Mesenchymal stem cell (in vitro differentiated cells and primary cell): Measurements from ENCODE around the gene ZNF236.
"Not testable (repeated sequence)": the region's sequence is repeated elsewhere in the genome, so short reads cannot be mapped to it uniquely, and the experiment has no call there.

Experiments used
- DNase-seq: peaks from one replicate; pipeline ENCODE4 v3.0.0-alpha.2; 2013
- H2AFZ ChIP-seq: one replicate; pipeline ENCODE4 v1.6.1; 2013; ENCODE audit warnings: low read depth, mild to moderate bottlenecking, control low read depth, inconsistent platforms, low read length, moderate library complexity
- H2AK5ac ChIP-seq: 2 replicates; pipeline ENCODE4 v1.6.1; 2013; ENCODE audit warnings: low read length, moderate library complexity, mild to moderate bottlenecking, inconsistent platforms; ENCODE audit not compliant: severe bottlenecking
- H2BK120ac ChIP-seq: one replicate; pipeline ENCODE4 v1.6.1; 2013; ENCODE audit warnings: low read depth, mild to moderate bottlenecking, inconsistent platforms, low read length, moderate library complexity
- H2BK12ac ChIP-seq, 2 experiments: one replicate each; pipeline ENCODE4 v1.6.1; 2013; ENCODE audit warnings: inconsistent platforms in 2 of 2, low read length in 2 of 2, mild to moderate bottlenecking in 2 of 2, moderate library complexity in 2 of 2, control low read depth in 1 of 2
- H2BK15ac ChIP-seq: one replicate; pipeline ENCODE4 v1.6.1; 2013; ENCODE audit warnings: mild to moderate bottlenecking, low read depth, inconsistent platforms; ENCODE audit not compliant: poor library complexity, severe bottlenecking
- H2BK5ac ChIP-seq: 2 replicates; pipeline ENCODE4 v1.6.1; 2013; ENCODE audit warnings: low read depth, mild to moderate bottlenecking, low read length, control low read depth, inconsistent platforms; ENCODE audit not compliant: poor library complexity, severe bottlenecking
- H3K14ac ChIP-seq, 2 experiments: one replicate each; pipeline ENCODE4 v1.6.1; 2013; ENCODE audit warnings: inconsistent platforms in 2 of 2, low read length in 2 of 2, control low read depth in 1 of 2, mild to moderate bottlenecking in 1 of 2, moderate library complexity in 1 of 2
- H3K18ac ChIP-seq, 2 experiments: one replicate each; pipeline ENCODE4 v1.6.1; 2013; ENCODE audit warnings: inconsistent platforms in 2 of 2, low read length in 2 of 2, control low read depth in 1 of 2, low read depth in 1 of 2, mild to moderate bottlenecking in 1 of 2
- H3K23ac ChIP-seq, 2 experiments: one replicate each; pipeline ENCODE4 v1.6.1; 2013; ENCODE audit warnings: inconsistent platforms in 2 of 2, low read length in 2 of 2, mild to moderate bottlenecking in 2 of 2, moderate library complexity in 2 of 2, control low read depth in 1 of 2
- H3K27ac ChIP-seq: 2 replicates; pipeline ENCODE4 v1.5.1; 2013; ENCODE audit warnings: mild to moderate bottlenecking, moderate library complexity, low read length, control low read depth, inconsistent platforms; ENCODE audit not compliant: poor library complexity, severe bottlenecking
- H3K27me3 ChIP-seq, 2 experiments: 2 replicates each; pipeline versions ENCODE4 v1.6.1 to v1.7.0; 2013; ENCODE audit warnings: low read length in 2 of 2, mild to moderate bottlenecking in 2 of 2, moderate library complexity in 2 of 2, control low read depth in 1 of 2, inconsistent platforms in 1 of 2; ENCODE audit not compliant: control insufficient read depth in 1 of 2, insufficient read depth in 1 of 2
- H3K36me3 ChIP-seq, 2 experiments: 2 replicates each; pipeline versions ENCODE4 v1.6.1 to v1.7.0; 2013; ENCODE audit warnings: low read length in 2 of 2, control low read depth in 1 of 2, inconsistent platforms in 1 of 2, low read depth in 1 of 2, mild to moderate bottlenecking in 1 of 2; ENCODE audit not compliant: insufficient read depth in 2 of 2, control insufficient read depth in 1 of 2
- H3K4ac ChIP-seq, 2 experiments: one replicate each; pipeline ENCODE4 v1.6.1; 2013; ENCODE audit warnings: inconsistent platforms in 2 of 2, low read length in 2 of 2, mild to moderate bottlenecking in 2 of 2, moderate library complexity in 2 of 2, control low read depth in 1 of 2, low read depth in 1 of 2
- H3K4me1 ChIP-seq: 2 replicates; pipeline ENCODE4 v1.6.1; 2013; ENCODE audit warnings: low read depth, low read length, control low read depth; ENCODE audit not compliant: control insufficient read depth, insufficient read depth
- H3K4me2 ChIP-seq: 2 replicates; pipeline ENCODE4 v1.6.1; 2013; ENCODE audit warnings: low read length, mild to moderate bottlenecking, inconsistent platforms; ENCODE audit not compliant: poor library complexity, severe bottlenecking
- H3K4me3 ChIP-seq, 2 experiments: 2 replicates each; pipeline versions ENCODE4 v1.5.1 to v1.7.0; 2013; ENCODE audit warnings: low read length in 2 of 2, mild to moderate bottlenecking in 2 of 2, control low read depth in 1 of 2, low read depth in 1 of 2; ENCODE audit not compliant: insufficient read depth in 1 of 2
- H3K79me1 ChIP-seq: replicated peaks from 2 replicates; pipeline ENCODE4 v1.6.1; 2013; ENCODE audit warnings: mild to moderate bottlenecking, control low read depth, low read length, inconsistent platforms; ENCODE audit not compliant: poor library complexity, severe bottlenecking
- H3K9ac ChIP-seq: 2 replicates; pipeline ENCODE4 v1.7.0; 2013; ENCODE audit warnings: mild to moderate bottlenecking, low read length, moderate library complexity
- H3K9me3 ChIP-seq: 2 replicates; pipeline ENCODE4 v1.7.0; 2013; ENCODE audit warnings: mild to moderate bottlenecking, low read length; ENCODE audit not compliant: control insufficient read depth
- H4K8ac ChIP-seq: one replicate; pipeline ENCODE4 v1.6.1; 2013; ENCODE audit warnings: inconsistent platforms, mild to moderate bottlenecking, low read length, moderate library complexity
- H4K91ac ChIP-seq: one replicate; pipeline ENCODE4 v1.6.1; 2013; ENCODE audit warnings: mild to moderate bottlenecking, low read length, inconsistent platforms
- WGBS: methylation state at CpG from one replicate; pipeline ENCODE4 v1.1.7; 2013; ENCODE audit warnings: mixed read lengths; 5-methylcytosine and 5-hydroxymethylcytosine counted together

The ZNF236 gene

GRCh38 chr18:76988827-76989646, 166.7 kb downstream of the ZNF236 start:
- no peak overlapping the region for H3K18ac ChIP-seq
- no peak overlapping the region for H3K14ac ChIP-seq
- no peak overlapping the region for H4K8ac ChIP-seq
- H2AK5ac ChIP-seq = no peak overlapping the region
- DNase-seq = no peak
- H3K4me3 ChIP-seq = no peak overlapping the region
- H4K91ac ChIP-seq = no peak overlapping the region
- H2BK12ac ChIP-seq = no peak overlapping the region
- WGBS = 93% methylated on average over 29 of the region's 29 CpGs
- H3K36me3 ChIP-seq = no peaks in the 10 kb centered on the region
- H2AFZ ChIP-seq = no peak overlapping the region
- no peak overlapping the region for H3K4ac ChIP-seq
- peaks cover 0 to 7% of the 10 kb centered on the region in 2 experiments for H3K27me3 ChIP-seq
- H3K79me1 ChIP-seq = no peaks in the 10 kb centered on the region
- no peak overlapping the region for H2BK120ac ChIP-seq
- no peak overlapping the region for H2BK15ac ChIP-seq
- no peak overlapping the region for H3K27ac ChIP-seq
- peaks cover 19% of the 10 kb centered on the region for H3K4me1 ChIP-seq
- H3K23ac ChIP-seq = no peak overlapping the region
- H3K9me3 ChIP-seq = no peaks in the 10 kb centered on the region
- H3K4me2 ChIP-seq = no peak overlapping the region
- H2BK5ac ChIP-seq = no peak overlapping the region
- H3K9ac ChIP-seq = no peak overlapping the region

GRCh38 chr18:76989647-76990190, 167.4 kb downstream of the ZNF236 start:
- Histone ChIP-seq H3K23ac (no peak overlapping the region), H3K27ac (no peak overlapping the region), H4K8ac (no peak overlapping the region), H2BK5ac (no peak overlapping the region), H3K9me3 (no peaks in the 10 kb centered on the region), H3K27me3 (peaks cover 0 to 7% of the 10 kb centered on the region in 2 experiments), H3K36me3 (no peaks in the 10 kb centered on the region), H2BK120ac (no peak overlapping the region), H3K14ac (no peak overlapping the region), H3K4me2 (no peak overlapping the region), H2BK12ac (no peak overlapping the region), H3K4ac (no peak overlapping the region), H3K9ac (no peak overlapping the region), H3K79me1 (no peaks in the 10 kb centered on the region), H2AK5ac (no peak overlapping the region), H3K4me1 (peaks cover 18% of the 10 kb centered on the region), H2AFZ (no peak overlapping the region), H4K91ac (no peak overlapping the region), H3K18ac (no peak overlapping the region), H3K4me3 (no peak overlapping the region), H2BK15ac (no peak overlapping the region)
- DNase-seq = no peak
- 92% methylated on average over 28 of the region's 28 CpGs for WGBS

- not testable (repeated sequence) for H3K4ac ChIP-seq, H2BK5ac ChIP-seq, H4K8ac ChIP-seq, DNase-seq, H3K27ac ChIP-seq, H2BK15ac ChIP-seq, H3K9me3 ChIP-seq, H4K91ac ChIP-seq, H3K9ac ChIP-seq, H3K18ac ChIP-seq, H3K23ac ChIP-seq, H2BK120ac ChIP-seq, H3K4me3 ChIP-seq, H2BK12ac ChIP-seq, H2AFZ ChIP-seq, H3K4me2 ChIP-seq, H2AK5ac ChIP-seq, H3K27me3 ChIP-seq, H3K79me1 ChIP-seq, H3K14ac ChIP-seq, H3K36me3 ChIP-seq
- 81% methylated on average over 8 of the region's 8 CpGs for WGBS
- peaks cover 18% of the 10 kb centered on the region for H3K4me1 ChIP-seq
Measured at GRCh38 chr18:76990343-76991020, 168.1 kb downstream of the ZNF236 start.

- no peak overlapping the region for H2BK5ac ChIP-seq
- no peaks in the 10 kb centered on the region for H3K9me3 ChIP-seq
- DNase-seq = no peak
- H3K9ac ChIP-seq = no peak overlapping the region
- H3K27me3 ChIP-seq = peaks cover 0 to 7% of the 10 kb centered on the region in 2 experiments
- peaks cover 18% of the 10 kb centered on the region for H3K4me1 ChIP-seq
- H3K79me1 ChIP-seq = no peaks in the 10 kb centered on the region
- no peak overlapping the region for H3K4me2 ChIP-seq
- no peak overlapping the region for H2BK15ac ChIP-seq
- H2AK5ac ChIP-seq = no peak overlapping the region
- no peak overlapping the region for H3K14ac ChIP-seq
- no peak overlapping the region for H2BK120ac ChIP-seq
- H2BK12ac ChIP-seq = no peak overlapping the region
- no peak overlapping the region for H4K91ac ChIP-seq
- H3K18ac ChIP-seq = no peak overlapping the region
- no peak overlapping the region for H4K8ac ChIP-seq
- no peak overlapping the region for H3K23ac ChIP-seq
- no peak overlapping the region for H3K4ac ChIP-seq
- H2AFZ ChIP-seq = no peak overlapping the region
- H3K27ac ChIP-seq = no peak overlapping the region
- H3K4me3 ChIP-seq = no peak overlapping the region
- H3K36me3 ChIP-seq = no peaks in the 10 kb centered on the region
- WGBS = 86% methylated on average over 20 of the region's 20 CpGs
Measured at GRCh38 chr18:76991021-76991688, 168.8 kb downstream of the ZNF236 start.
